HG02678 (cell line): Measurements from ENCODE around the gene ZNF195.
"Not testable (repeated sequence)": the region's sequence is repeated elsewhere in the genome, so short reads cannot be mapped to it uniquely, and the experiment has no call there.

Source experiments
- ATAC-seq: cut with Tn5 transposase; IDR thresholded peaks from one replicate; pipeline ENCODE4 v1.9.1; 2021; ENCODE audit warnings: mild to moderate bottlenecking, moderate library complexity; ENCODE audit not compliant: unreplicated experiment

Gene ZNF195

GRCh38 chr11:3402861-3403250 lies 23.9 kb upstream of the ZNF195 start:
- ATAC-seq: not testable (repeated sequence)

GRCh38 chr11:3402181-3402860 lies 23.4 kb upstream of the ZNF195 start:
- not testable (repeated sequence) for ATAC-seq

DNA sequence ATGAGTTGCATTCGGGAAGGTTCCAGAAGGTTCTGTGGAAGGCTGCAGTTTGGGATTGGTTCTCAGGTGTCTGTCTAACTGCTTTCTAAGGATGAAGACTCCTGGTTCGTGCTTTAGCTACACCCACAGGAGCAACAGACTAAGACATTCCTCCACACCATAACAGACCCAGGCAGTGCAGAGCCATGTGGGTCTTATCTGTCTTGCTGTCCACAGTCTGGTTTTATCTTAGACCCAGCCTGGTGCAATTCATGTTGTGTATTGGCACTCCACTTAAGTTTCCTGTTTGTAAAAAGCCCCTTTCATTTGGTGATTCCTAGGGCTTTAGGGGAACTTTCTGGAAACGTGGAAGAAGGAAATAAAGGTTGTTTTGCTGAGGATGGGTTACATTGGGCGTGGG lies 22.1 kb upstream of the ZNF195 start:
- ATAC-seq: not testable (repeated sequence)

DNA sequence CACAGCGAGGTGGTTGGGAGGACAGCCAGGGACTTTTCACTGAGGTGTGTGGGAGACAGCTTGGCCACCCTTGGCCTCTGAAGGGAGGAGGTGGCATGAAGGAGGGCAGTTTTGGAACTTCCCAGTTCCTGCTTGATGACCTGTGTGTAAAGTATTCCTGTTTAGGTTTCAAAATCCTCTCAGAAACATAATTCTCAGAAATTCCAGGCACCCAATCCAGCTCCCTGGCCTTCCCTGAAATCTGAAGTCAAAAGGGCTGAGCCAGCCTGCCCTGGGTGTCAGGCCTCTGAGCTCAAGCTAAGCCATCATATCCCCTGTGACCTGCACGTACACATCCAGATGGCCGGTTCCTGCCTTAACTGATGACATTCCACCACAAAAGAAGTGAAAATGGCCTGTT lies 19.6 kb upstream of the ZNF195 start:
- ATAC-seq: not testable (repeated sequence)

DNA sequence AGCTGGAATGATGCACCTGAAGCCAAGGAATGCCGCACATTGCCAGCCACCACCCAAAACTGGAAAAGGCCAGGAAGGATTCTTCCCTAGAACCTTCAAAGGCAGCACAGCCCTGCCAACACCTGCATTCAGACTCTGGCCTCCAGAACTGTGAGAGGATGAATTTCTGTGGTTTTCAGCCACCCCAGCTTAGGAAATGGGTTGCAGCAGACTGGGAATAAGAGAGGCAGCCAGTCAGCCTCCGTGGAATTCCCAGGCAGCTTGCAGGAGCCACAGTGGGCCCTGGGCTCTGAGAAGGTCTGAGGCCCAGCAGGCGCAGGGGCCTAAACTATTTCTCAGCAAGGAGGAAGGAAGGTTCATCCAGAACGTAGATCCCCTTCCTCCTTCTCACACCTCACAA lies 19.2 kb upstream of the ZNF195 start:
- ATAC-seq: not testable (repeated sequence)

DNA sequence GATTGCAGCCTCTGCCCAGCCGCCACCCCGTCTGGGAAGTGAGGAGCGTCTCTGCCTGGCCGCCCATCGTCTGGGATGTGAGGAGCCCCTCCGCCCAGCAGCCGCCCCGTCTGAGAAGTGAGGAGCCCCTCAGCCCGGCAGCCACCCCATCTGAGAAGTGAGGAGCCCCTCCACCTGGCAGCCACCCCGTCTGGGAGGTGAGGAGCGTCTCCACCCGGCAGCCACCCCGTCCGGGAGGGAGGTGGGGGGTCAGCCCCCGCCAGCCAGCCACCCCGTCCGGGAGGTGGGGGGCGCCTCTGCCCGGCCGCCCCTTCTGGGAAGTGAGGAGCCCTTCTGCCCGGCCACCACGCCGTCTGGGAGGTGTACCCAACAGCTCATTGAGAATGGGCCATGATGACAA lies 18.3 kb upstream of the ZNF195 start:
- ATAC-seq: not testable (repeated sequence)

DNA sequence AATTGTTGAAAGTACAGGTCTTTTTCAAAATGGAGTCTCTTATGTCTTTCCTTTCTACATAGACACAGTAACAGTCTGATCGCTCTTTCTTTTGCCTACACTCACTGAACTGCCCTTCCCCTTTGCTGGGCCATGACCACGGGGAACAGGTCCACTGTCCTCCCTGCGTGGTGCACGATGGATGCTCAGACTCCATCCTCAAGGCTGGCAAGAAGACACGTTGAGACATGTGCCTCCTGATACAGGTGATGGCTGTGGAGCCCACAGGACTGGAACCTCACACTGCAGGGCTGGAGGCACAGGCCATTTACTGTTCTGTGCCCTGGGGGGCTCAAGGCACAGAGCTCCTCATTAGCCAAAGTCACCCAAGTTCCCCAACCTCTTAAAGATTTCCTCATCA lies 16.5 kb upstream of the ZNF195 start:
- ATAC-seq: not testable (repeated sequence)

- ATAC-seq: not testable (repeated sequence)
Observed at GRCh38 chr11:3394956-3395355, 16.0 kb upstream of the ZNF195 start.

DNA sequence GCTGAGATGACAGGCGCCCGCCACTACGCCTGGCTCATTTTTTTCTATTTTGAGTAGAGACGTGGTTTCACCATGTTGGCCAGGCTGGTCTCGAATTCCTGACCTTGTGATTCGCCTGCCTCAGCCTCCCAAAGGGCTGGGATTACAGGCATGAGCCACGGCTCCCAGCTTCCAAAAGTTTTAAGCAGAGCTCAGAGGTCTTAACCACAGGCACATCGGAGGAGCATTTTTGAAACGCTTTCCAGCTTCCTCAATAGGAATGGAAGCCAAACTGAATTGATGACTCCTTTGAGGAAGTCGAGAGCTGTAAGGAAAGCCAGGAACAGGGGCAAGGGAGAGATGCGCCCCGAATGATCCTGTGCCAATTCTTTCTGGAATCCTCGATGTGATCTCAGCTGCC lies 14.5 kb upstream of the ZNF195 start:
- ATAC-seq: not testable (repeated sequence)

- ATAC-seq: no peak
Observed at GRCh38 chr11:3382613-3383285, 3.8 kb upstream of the ZNF195 start.

GRCh38 chr11:3381794-3382193 lies 2.8 kb upstream of the ZNF195 start:
- no peak for ATAC-seq

GRCh38 chr11:3380706-3381545 lies 2.0 kb upstream of the ZNF195 start:
- no peak for ATAC-seq

DNA sequence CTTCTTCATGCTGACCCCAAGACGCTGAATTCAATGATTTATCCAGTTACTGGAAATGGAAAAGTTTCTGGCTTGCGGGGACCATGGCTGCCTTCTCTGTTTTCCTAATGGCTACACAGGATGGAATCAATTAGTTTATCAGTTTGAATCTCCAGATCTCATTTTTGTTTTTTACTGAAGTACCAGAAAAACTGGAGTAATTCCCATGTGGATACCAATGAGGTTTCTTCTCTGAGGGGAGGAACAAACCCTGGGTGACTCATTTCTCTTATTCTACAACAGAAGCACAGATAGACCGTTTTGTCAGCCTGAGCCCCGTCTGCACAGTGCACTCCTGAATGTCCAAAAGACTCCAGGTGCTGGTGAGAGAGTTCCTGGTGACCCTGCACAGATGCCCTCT lies 3.4 kb downstream of the ZNF195 start:
- ATAC-seq: no peak

DNA sequence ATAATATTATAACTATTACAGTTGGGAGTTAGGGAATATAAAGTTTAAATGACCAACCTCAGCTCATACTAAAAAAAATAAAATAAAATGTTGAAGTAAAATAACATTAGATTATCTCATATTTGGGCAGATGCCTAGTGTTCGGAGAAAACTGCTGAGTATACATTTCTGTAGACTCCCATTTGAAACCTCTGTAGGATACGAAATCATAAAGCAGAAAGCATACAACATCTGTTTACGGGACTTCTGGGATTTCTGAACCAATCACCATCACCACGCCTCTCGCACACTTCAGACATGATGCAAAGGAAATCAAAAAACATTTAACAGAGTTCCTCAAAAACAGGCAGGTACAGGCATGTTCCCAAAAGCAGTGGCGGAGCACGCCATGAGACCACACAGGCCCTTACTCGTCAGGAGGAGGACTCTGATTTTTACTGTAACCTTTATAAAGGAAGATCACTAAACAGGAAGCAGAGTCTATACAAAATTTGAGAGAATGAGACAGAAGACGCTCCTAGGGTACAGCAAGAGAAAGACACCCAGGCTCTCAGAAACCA lies 8.6 kb downstream of the ZNF195 start:
- no peak for ATAC-seq

- no peak for ATAC-seq
Observed at GRCh38 chr11:3369366-3369765, 9.6 kb downstream of the ZNF195 start.

DNA sequence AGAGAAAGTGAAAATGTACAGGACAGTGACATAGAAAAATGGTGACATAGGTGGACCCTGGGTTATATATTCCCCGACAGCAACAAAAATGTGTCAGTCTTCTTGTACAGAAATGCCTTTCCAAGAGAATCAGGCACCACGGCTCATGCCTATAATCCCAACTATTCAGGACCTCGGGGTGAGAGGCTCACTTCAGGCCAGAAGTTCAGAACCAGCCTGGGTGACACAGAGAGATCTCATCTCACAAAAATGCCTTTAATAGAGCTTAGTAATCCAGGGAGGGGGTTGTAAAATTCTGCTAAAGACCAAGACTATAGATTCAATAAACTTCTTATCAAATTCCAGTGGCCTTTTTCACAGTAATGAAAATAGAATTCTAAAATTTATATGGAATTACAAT lies 10.7 kb downstream of the ZNF195 start:
- ATAC-seq: no peak

DNA sequence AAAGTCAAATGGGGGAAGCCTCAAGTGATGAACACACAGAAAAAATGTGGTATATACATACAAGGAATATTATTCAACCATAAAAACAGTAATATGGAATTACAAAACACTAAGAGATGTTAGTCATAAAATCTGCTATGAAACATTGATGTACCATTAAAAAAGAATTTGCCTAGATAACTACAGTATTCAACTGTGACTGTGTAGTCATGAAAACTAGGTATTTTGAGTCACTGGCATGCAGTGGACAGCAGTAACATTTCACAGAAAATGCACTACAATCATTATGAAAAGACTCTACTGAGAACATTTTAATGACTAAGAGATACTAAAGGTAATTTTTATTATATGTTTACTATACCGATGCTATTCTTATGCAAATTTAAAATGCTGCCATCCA lies 11.7 kb downstream of the ZNF195 start:
- no peak for ATAC-seq

GRCh38 chr11:3359092-3359824 lies 19.7 kb downstream of the ZNF195 start:
- no peak for ATAC-seq

DNA sequence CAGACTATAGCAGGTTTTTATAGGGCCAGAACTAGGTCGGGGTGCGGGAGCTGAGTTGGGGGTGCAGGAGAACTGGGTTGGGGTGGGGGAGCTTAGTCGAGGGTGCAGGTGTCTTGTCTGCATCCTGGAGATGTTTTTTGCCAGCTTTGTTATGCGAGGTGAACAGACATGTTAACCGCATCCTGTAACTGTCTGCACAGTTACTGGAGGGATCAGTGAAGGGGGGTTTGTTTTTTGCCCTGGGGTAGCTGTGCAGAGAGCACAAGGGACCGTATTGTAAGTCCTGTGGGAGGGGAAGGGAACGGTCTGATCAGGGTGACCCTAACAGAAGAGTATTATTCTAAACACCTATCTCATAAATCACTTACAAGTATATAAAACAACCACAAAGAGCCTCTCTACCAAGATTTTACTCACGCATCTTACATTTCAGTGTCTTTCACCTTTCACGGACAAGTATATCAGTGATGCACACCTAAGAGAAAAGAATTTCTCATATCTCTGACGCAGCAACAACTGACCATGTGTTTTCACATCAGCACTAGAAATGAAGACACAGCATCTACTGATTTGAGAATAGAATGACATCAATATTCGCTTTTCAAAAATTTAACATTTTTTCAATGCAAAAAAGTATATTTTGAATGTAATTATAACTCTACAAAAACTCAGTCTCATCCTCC lies 20.8 kb downstream of the ZNF195 start:
- ATAC-seq: no peak

DNA sequence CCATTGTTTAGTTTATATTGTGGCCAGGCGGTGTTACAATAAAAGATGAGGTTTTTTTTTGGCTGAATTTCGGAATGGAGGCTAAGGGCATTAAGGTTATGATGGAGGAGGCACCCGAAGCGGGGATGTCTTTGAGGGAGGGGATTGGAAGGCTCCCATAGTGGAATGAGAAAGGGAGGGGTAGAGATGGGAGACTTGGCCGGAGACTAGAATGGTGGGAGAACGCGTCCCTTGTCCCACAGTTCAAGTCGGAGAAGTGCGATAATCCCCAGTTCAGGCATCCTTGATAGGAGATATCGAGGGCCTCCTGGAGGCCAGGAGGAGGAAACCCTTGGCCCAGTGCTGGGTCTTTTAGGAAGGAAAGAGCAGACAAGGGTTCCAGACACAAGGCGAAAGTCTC lies 21.6 kb downstream of the ZNF195 start:
- ATAC-seq: no peak
